22Rv1 (cell line): ENCODE measurements around the gene ALG2.

Source experiments
- CTCF ChIP-seq: fragments of 450-650 bp; IDR thresholded peaks from 2 replicates; pipeline ENCODE4 v1.5.1; 2017; ENCODE audit warnings: mild to moderate bottlenecking
- ZFX ChIP-seq: fragments of 450-650 bp; IDR thresholded peaks from 2 replicates; pipeline ENCODE4 v1.6.1; 2017; ENCODE audit warnings: antibody characterized with exemption, borderline replicate concordance

- no peak for TF ChIP-seq CTCF
- TF ChIP-seq ZFX = no peak
These were observed 20.1 kb downstream of the ALG2 start for GRCh38 chr9:99201603-99202002.
